ENCODE results near the gene OR5K4. TPM values are rescaled to one million over a fixed set of nuclear protein-coding genes. Genes with fewer than 3 reads are reported as not detected.

Gene OR5K4
- not detected in 2 replicates for total RNA-seq (2014; rRNA removed; shearing (Covaris generic))

GRCh38 chr3:98353554-98353953 lies at the start of gene OR5K4:
Gene OR5K4, plus strand, starts transcription at chr3:98353854. Its CDS starts 0 bp downstream, at chr3:98353854.

GRCh38 chr3:98390366-98390765 lies 36.7 kb downstream of the OR5K4 start, which contains the start of gene OR5K3:
Gene OR5K3, plus strand, starts transcription at chr3:98390666. Its CDS starts 0 bp downstream, at chr3:98390666.

Other genes starting within 250 kb of the OR5K4 start
- gene OR5H1, start 223.1 kb upstream of the OR5K4 start, total RNA-seq (2014; rRNA removed; shearing (Covaris generic)), result not detected in 2 replicates
- gene OR5H14, start 206.4 kb upstream of the OR5K4 start, total RNA-seq (2014; rRNA removed; shearing (Covaris generic)), result not detected in 2 replicates
- not detected in 2 replicates for gene OR5H15, start 187.2 kb upstream of the OR5K4 start, total RNA-seq (2014; rRNA removed; shearing (Covaris generic))
- not detected in 2 replicates for gene OR5H6, start 89.6 kb upstream of the OR5K4 start, total RNA-seq (2014; rRNA removed; shearing (Covaris generic))
- gene OR5H2, start 71.3 kb upstream of the OR5K4 start, total RNA-seq (2014; rRNA removed; shearing (Covaris generic)), result not detected in 2 replicates
- not detected in 2 replicates for gene OR5K3, start 36.8 kb downstream of the OR5K4 start, total RNA-seq (2014; rRNA removed; shearing (Covaris generic))
- gene OR5K1, start 109.3 kb downstream of the OR5K4 start, total RNA-seq (2014; rRNA removed; shearing (Covaris generic)), result not detected in 2 replicates
- not detected in 2 replicates for gene OR5K2, start 143.8 kb downstream of the OR5K4 start, total RNA-seq (2014; rRNA removed; shearing (Covaris generic))
- gene CLDND1, start 169.0 kb downstream of the OR5K4 start, total RNA-seq (2014; rRNA removed; shearing (Covaris generic)), result 137 and 140 TPM in 2 replicates
- gene GPR15, start 178.1 kb downstream of the OR5K4 start, total RNA-seq (2014; rRNA removed; shearing (Covaris generic)), result not detected in 2 replicates
- 58.6 and 63.0 TPM in 2 replicates for gene CPOX, start 239.8 kb downstream of the OR5K4 start, total RNA-seq (2014; rRNA removed; shearing (Covaris generic))

Measured in A375 (cell line).